ENCODE results near the gene ACTA2.
"Not testable (repeated sequence)": the region's sequence is repeated elsewhere in the genome, so short reads cannot be mapped to it uniquely, and the experiment has no call there.

DNA sequence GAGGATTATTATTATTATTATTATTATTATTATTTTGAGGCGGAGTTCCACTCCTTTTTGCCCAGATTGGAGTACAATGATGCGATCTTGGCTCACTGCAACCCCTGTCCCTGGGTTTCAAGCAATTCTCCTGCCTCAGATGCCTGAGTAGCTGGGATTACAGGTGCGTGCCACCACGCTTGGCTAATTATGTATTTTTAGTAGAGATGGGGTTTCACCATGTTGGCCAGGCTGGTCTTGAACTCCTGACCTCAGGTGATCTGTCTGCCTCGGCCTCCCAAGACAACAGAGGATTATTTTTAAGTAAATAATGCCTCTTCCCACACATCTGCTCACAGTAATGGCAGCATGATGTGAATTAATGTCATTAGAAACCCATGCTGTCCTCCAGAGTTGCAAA is 20.5 kb downstream of the ACTA2 start:
- TF ChIP-seq, protein P1, sequence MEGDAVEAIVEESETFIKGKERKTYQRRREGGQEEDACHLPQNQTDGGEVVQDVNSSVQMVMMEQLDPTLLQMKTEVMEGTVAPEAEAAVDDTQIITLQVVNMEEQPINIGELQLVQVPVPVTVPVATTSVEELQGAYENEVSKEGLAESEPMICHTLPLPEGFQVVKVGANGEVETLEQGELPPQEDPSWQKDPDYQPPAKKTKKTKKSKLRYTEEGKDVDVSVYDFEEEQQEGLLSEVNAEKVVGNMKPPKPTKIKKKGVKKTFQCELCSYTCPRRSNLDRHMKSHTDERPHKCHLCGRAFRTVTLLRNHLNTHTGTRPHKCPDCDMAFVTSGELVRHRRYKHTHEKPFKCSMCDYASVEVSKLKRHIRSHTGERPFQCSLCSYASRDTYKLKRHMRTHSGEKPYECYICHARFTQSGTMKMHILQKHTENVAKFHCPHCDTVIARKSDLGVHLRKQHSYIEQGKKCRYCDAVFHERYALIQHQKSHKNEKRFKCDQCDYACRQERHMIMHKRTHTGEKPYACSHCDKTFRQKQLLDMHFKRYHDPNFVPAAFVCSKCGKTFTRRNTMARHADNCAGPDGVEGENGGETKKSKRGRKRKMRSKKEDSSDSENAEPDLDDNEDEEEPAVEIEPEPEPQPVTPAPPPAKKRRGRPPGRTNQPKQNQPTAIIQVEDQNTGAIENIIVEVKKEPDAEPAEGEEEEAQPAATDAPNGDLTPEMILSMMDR (IDR thresholded peaks at IDR 0.05; ENCODE audit: low read length): not testable (repeated sequence)
- not testable (repeated sequence) for TF ChIP-seq EZH2phosphoT487 (IDR thresholded peaks at IDR 0.05; ENCODE audit: low read length)

Measured in MM.1S (cell line).